WTC11 (cell line): ENCODE measurements around the gene OR1D5. TPM values are rescaled to one million over a fixed set of nuclear protein-coding genes. Genes with fewer than 3 reads are reported as not detected.

Source experiments
- ATAC-seq: fragments of 200-7000 bp; cut with Tn5 transposase; 2 replicates; pipeline ENCODE4 v1.10.0; 2021; ENCODE audit warnings: mild to moderate bottlenecking, moderate library complexity
- CTCF ChIA-PET: fragments of 300-600 bp; sonication (Branson Sonifier 250); formaldehyde crosslinking; loops from one replicate; lab custom pipeline; 2021; ENCODE audit warnings: antibody characterized with exemption; lab: Charles Lee
- POLR2A ChIA-PET: fragments of 350-600 bp; sonication (Branson Sonifier 250); formaldehyde crosslinking; loops from one replicate; lab custom pipeline; 2021; ENCODE audit warnings: antibody characterized with exemption; lab: Charles Lee
- DNase-seq: peaks from one replicate; pipeline ENCODE4 v3.0.0; 2021; ENCODE audit warnings: low spot score
- H3K27ac Mint-ChIP-seq: 2 replicates; pipeline ENCODE4 v1.8.0; 2021; ENCODE audit warnings: mixed read lengths
- H3K27me3 Mint-ChIP-seq: 2 replicates; pipeline ENCODE4 v1.8.0; 2021; ENCODE audit warnings: low read depth, mild to moderate bottlenecking, moderate library complexity, mixed read lengths
- H3K36me3 Mint-ChIP-seq: 2 replicates; pipeline ENCODE4 v1.8.0; 2021; ENCODE audit warnings: mixed read lengths
- H3K4me1 Mint-ChIP-seq: 2 replicates; pipeline ENCODE4 v1.8.0; 2022; ENCODE audit warnings: mixed read lengths
- H3K4me3 Mint-ChIP-seq: 2 replicates; pipeline ENCODE4 v1.8.0; 2021; ENCODE audit warnings: mild to moderate bottlenecking, moderate library complexity, mixed read lengths
- H3K9me3 Mint-ChIP-seq: 2 replicates; pipeline ENCODE4 v1.8.0; 2021; ENCODE audit warnings: mixed read lengths
- CBFB ChIP-seq: sonication (generic); formaldehyde crosslinking; IDR thresholded peaks from 2 replicates; pipeline ENCODE4 v1.8.1; 2022; ENCODE audit warnings: mild to moderate bottlenecking, low read depth, missing genetic modification reagents
- CREM ChIP-seq: sonication (generic); formaldehyde crosslinking; IDR thresholded peaks from 2 replicates; pipeline ENCODE4 v1.8.1; 2022; ENCODE audit warnings: mild to moderate bottlenecking, missing genetic modification reagents, moderate library complexity
- JUN ChIP-seq: sonication (generic); formaldehyde crosslinking; IDR thresholded peaks from 2 replicates; pipeline ENCODE4 v1.8.0; 2023; ENCODE audit warnings: mild to moderate bottlenecking, missing genetic modification reagents
- NR3C1 ChIP-seq: sonication (generic); formaldehyde crosslinking; conservative IDR thresholded peaks from 2 replicates; pipeline ENCODE4 v1.8.1; 2023; ENCODE audit warnings: low read depth, mild to moderate bottlenecking, missing genetic modification reagents
- SMAD3 ChIP-seq: sonication (generic); formaldehyde crosslinking; IDR thresholded peaks from 2 replicates; pipeline ENCODE4 v1.8.0; 2022; ENCODE audit warnings: missing genetic modification reagents, mild to moderate bottlenecking, borderline replicate concordance
- SMAD4 ChIP-seq: sonication (generic); formaldehyde crosslinking; IDR thresholded peaks from 2 replicates; pipeline ENCODE4 v1.8.0; 2022; ENCODE audit warnings: mild to moderate bottlenecking, missing genetic modification reagents
- SOX15 ChIP-seq: fragments of 250-450 bp; sonication (Bioruptor Pico); IDR thresholded peaks from 2 replicates; pipeline ENCODE4 v1.9.0; 2021; ENCODE audit warnings: mild to moderate bottlenecking
- TCF7 ChIP-seq: sonication (generic); formaldehyde crosslinking; IDR thresholded peaks from 2 replicates; pipeline ENCODE4 v1.8.0; 2022; ENCODE audit warnings: mild to moderate bottlenecking, low read depth, missing genetic modification reagents, moderate library complexity
- ZNF232 ChIP-seq: sonication (generic); formaldehyde crosslinking; IDR thresholded peaks from 2 replicates; pipeline ENCODE4 v1.8.0; 2022; ENCODE audit warnings: mild to moderate bottlenecking, missing genetic modification reagents
- ZNF423 ChIP-seq: fragments of 250-450 bp; sonication (Bioruptor Pico); IDR thresholded peaks from 2 replicates; pipeline ENCODE4 v2.1.2; 2022; ENCODE audit warnings: mild to moderate bottlenecking, moderate library complexity
- ZNF671 ChIP-seq: fragments of 250-450 bp; sonication (Bioruptor Pico); IDR thresholded peaks from 2 replicates; pipeline ENCODE4 v1.8.0; 2021; ENCODE audit warnings: mild to moderate bottlenecking
- total RNA-seq: library from RNA; stranded (reverse); gene quantifications from 3 replicates; pipeline ENCODE4 v1.2.3, GENCODE V29; 2021
- TF ChIP-seq, protein P1 (sequence below): sonication (generic); formaldehyde crosslinking; IDR thresholded peaks from 2 replicates; pipeline ENCODE4 v1.8.1; 2023; ENCODE audit warnings: mild to moderate bottlenecking, moderate library complexity, missing genetic modification reagents
- TF ChIP-seq, protein P2 (sequence below): fragments of 250-450 bp; sonication (Bioruptor Pico); conservative IDR thresholded peaks from 2 replicates; pipeline ENCODE4 v1.9.0; 2021; ENCODE audit warnings: mild to moderate bottlenecking
- TF ChIP-seq, protein P3 (sequence below): sonication (generic); formaldehyde crosslinking; IDR thresholded peaks from 2 replicates; pipeline ENCODE4 v1.8.1; 2022; ENCODE audit warnings: low read depth, missing genetic modification reagents, borderline replicate concordance
- TF ChIP-seq, protein P4 (sequence below): fragments of 200-600 bp; IDR thresholded peaks from 2 replicates; pipeline ENCODE4 v1.8.0; 2022; ENCODE audit warnings: antibody characterized with exemption
- TF ChIP-seq, protein P5 (sequence below): sonication (generic); formaldehyde crosslinking; IDR thresholded peaks from 2 replicates; pipeline ENCODE4 v1.8.0; 2023; ENCODE audit warnings: mild to moderate bottlenecking, missing genetic modification reagents
- TF ChIP-seq, protein P6 (sequence below): fragments of 250-450 bp; sonication (Bioruptor Pico); IDR thresholded peaks from 2 replicates; pipeline ENCODE4 v1.9.0; 2021; ENCODE audit warnings: mild to moderate bottlenecking, borderline replicate concordance
- TF ChIP-seq, protein P7 (sequence below): fragments of 250-450 bp; sonication (Bioruptor Pico); IDR thresholded peaks from 2 replicates; pipeline ENCODE4 v1.9.0; 2021; ENCODE audit warnings: mild to moderate bottlenecking

Gene OR1D5
- total RNA-seq, 1 experiment from 2014 or later: not detected

DNA sequence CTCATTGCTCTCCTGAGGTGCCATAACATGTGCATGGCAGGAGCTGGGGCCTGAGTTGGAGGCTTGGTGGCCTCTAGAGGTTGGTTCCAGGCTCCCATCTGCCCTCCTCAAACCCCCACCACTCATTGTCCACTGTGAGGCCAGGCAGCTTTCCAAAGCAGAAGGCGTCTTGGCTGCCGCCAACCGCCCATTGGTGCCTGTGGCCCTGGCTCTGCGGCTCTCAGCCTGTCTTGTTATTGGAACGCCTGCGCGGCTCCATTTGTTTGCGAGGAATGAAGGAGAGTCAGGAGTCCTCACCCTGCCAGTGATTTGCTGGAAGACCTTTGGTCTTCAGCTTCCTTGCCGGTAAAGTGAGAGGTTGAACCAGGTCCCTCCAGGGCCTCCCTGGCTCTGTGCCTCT lies 43.6 kb downstream of the OR1D5 start:
- ChIA-PET CTCF (no interaction called here), POLR2A (no interaction called here)
- H3K9me3 Mint-ChIP-seq: peaks cover 34% of the 10 kb centered on the region
- DNase-seq (no peak), ATAC-seq (no peak)
- no peak overlapping the region for H3K27ac Mint-ChIP-seq
- no peaks in the 10 kb centered on the region; the same call in 1 of the 2 replicates for H3K27me3 Mint-ChIP-seq
- TF ChIP-seq ZNF423 (no peak), CBFB (CRISPR knock-in tag) (no peak), JUN (no peak), TCF7 (CRISPR knock-in tag) (no peak), NR3C1 (no peak), SMAD3 (no peak), ZNF671 (CRISPR knock-in tag) (no peak), SOX15 (CRISPR knock-in tag) (no peak), ZNF232 (CRISPR knock-in tag) (no peak), SMAD4 (no peak), CREM (CRISPR knock-in tag) (no peak)
- TF ChIP-seq, protein P1, sequence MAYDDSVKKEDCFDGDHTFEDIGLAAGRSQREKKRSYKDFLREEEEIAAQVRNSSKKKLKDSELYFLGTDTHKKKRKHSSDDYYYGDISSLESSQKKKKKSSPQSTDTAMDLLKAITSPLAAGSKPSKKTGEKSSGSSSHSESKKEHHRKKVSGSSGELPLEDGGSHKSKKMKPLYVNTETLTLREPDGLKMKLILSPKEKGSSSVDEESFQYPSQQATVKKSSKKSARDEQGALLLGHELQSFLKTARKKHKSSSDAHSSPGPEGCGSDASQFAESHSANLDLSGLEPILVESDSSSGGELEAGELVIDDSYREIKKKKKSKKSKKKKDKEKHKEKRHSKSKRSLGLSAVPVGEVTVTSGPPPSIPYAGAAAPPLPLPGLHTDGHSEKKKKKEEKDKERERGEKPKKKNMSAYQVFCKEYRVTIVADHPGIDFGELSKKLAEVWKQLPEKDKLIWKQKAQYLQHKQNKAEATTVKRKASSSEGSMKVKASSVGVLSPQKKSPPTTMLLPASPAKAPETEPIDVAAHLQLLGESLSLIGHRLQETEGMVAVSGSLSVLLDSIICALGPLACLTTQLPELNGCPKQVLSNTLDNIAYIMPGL: no peak
- TF ChIP-seq, protein P2, sequence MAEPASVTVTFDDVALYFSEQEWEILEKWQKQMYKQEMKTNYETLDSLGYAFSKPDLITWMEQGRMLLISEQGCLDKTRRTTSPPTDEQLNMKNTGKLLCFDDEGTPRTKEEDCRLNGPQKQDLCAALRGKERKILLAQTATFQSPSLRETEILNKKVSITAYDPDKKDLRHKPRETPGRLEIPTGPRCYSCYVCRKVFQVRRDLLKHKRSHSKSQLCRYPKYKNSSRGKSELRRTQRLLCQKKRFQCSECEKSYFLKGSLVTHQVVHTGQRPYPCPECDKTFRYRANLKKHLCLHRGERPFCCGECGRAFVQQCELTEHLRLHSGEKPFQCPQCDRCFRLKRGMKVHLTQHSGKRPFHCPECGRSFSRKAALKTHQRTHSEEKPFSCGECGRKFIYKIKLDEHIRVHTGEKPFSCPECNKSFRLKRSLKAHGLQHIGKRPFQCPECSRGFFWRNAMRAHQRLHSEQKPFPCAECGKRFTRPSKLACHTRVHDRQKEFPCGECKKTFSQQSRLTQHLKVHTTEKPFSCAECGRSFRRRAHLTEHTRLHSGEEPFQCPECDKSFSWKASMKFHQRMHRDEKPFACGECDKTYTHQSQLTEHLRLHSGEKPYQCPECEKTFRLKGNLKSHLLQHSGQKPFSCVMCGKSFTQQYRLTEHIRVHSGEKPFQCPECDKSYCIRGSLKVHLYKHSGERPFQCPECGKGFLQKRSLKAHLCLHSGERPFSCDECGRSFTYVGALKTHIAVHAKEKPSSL (CRISPR knock-in tag): no peak
- TF ChIP-seq, protein P3, sequence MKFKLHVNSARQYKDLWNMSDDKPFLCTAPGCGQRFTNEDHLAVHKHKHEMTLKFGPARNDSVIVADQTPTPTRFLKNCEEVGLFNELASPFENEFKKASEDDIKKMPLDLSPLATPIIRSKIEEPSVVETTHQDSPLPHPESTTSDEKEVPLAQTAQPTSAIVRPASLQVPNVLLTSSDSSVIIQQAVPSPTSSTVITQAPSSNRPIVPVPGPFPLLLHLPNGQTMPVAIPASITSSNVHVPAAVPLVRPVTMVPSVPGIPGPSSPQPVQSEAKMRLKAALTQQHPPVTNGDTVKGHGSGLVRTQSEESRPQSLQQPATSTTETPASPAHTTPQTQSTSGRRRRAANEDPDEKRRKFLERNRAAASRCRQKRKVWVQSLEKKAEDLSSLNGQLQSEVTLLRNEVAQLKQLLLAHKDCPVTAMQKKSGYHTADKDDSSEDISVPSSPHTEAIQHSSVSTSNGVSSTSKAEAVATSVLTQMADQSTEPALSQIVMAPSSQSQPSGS (CRISPR knock-in tag): no peak
- TF ChIP-seq, protein P4, sequence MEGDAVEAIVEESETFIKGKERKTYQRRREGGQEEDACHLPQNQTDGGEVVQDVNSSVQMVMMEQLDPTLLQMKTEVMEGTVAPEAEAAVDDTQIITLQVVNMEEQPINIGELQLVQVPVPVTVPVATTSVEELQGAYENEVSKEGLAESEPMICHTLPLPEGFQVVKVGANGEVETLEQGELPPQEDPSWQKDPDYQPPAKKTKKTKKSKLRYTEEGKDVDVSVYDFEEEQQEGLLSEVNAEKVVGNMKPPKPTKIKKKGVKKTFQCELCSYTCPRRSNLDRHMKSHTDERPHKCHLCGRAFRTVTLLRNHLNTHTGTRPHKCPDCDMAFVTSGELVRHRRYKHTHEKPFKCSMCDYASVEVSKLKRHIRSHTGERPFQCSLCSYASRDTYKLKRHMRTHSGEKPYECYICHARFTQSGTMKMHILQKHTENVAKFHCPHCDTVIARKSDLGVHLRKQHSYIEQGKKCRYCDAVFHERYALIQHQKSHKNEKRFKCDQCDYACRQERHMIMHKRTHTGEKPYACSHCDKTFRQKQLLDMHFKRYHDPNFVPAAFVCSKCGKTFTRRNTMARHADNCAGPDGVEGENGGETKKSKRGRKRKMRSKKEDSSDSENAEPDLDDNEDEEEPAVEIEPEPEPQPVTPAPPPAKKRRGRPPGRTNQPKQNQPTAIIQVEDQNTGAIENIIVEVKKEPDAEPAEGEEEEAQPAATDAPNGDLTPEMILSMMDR: no peak
- TF ChIP-seq, protein P5, sequence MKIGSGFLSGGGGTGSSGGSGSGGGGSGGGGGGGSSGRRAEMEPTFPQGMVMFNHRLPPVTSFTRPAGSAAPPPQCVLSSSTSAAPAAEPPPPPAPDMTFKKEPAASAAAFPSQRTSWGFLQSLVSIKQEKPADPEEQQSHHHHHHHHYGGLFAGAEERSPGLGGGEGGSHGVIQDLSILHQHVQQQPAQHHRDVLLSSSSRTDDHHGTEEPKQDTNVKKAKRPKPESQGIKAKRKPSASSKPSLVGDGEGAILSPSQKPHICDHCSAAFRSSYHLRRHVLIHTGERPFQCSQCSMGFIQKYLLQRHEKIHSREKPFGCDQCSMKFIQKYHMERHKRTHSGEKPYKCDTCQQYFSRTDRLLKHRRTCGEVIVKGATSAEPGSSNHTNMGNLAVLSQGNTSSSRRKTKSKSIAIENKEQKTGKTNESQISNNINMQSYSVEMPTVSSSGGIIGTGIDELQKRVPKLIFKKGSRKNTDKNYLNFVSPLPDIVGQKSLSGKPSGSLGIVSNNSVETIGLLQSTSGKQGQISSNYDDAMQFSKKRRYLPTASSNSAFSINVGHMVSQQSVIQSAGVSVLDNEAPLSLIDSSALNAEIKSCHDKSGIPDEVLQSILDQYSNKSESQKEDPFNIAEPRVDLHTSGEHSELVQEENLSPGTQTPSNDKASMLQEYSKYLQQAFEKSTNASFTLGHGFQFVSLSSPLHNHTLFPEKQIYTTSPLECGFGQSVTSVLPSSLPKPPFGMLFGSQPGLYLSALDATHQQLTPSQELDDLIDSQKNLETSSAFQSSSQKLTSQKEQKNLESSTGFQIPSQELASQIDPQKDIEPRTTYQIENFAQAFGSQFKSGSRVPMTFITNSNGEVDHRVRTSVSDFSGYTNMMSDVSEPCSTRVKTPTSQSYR: no peak
- TF ChIP-seq, protein P6, sequence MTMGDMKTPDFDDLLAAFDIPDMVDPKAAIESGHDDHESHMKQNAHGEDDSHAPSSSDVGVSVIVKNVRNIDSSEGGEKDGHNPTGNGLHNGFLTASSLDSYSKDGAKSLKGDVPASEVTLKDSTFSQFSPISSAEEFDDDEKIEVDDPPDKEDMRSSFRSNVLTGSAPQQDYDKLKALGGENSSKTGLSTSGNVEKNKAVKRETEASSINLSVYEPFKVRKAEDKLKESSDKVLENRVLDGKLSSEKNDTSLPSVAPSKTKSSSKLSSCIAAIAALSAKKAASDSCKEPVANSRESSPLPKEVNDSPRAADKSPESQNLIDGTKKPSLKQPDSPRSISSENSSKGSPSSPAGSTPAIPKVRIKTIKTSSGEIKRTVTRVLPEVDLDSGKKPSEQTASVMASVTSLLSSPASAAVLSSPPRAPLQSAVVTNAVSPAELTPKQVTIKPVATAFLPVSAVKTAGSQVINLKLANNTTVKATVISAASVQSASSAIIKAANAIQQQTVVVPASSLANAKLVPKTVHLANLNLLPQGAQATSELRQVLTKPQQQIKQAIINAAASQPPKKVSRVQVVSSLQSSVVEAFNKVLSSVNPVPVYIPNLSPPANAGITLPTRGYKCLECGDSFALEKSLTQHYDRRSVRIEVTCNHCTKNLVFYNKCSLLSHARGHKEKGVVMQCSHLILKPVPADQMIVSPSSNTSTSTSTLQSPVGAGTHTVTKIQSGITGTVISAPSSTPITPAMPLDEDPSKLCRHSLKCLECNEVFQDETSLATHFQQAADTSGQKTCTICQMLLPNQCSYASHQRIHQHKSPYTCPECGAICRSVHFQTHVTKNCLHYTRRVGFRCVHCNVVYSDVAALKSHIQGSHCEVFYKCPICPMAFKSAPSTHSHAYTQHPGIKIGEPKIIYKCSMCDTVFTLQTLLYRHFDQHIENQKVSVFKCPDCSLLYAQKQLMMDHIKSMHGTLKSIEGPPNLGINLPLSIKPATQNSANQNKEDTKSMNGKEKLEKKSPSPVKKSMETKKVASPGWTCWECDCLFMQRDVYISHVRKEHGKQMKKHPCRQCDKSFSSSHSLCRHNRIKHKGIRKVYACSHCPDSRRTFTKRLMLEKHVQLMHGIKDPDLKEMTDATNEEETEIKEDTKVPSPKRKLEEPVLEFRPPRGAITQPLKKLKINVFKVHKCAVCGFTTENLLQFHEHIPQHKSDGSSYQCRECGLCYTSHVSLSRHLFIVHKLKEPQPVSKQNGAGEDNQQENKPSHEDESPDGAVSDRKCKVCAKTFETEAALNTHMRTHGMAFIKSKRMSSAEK (CRISPR knock-in tag): no peak
- TF ChIP-seq, protein P7, sequence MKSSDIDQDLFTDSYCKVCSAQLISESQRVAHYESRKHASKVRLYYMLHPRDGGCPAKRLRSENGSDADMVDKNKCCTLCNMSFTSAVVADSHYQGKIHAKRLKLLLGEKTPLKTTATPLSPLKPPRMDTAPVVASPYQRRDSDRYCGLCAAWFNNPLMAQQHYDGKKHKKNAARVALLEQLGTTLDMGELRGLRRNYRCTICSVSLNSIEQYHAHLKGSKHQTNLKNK (CRISPR knock-in tag): no peak
- H3K4me3 Mint-ChIP-seq: no peak overlapping the region
- H3K36me3 Mint-ChIP-seq: peaks cover 61% of the 10 kb centered on the region
- no peaks in the 10 kb centered on the region for H3K4me1 Mint-ChIP-seq
